Activated CD8-positive, alpha-beta memory T cell treated with anti-CD3 and anti-CD28 coated beads for 36 hours (primary cell): ENCODE results near the gene EDIL3. TPM values are rescaled to one million over a fixed set of nuclear protein-coding genes. Genes with fewer than 3 reads are reported as not detected.

Source experiments
- CTCF ChIA-PET: fragments of 350-600 bp; sonication (Branson Sonifier 250); formaldehyde crosslinking; loops from one replicate; lab custom pipeline; 2021; ENCODE audit warnings: antibody characterized with exemption; lab: Charles Lee
- POLR2A ChIA-PET: fragments of 350-600 bp; sonication (Branson Sonifier 250); formaldehyde crosslinking; loops from one replicate; lab custom pipeline; 2021; ENCODE audit warnings: antibody characterized with exemption; lab: Charles Lee
- total RNA-seq, 2 experiments: library from RNA; stranded (reverse); gene quantifications; one replicate each; pipeline ENCODE4 v1.2.3, GENCODE V29; 2021

EDIL3 gene
- total RNA-seq, 2 experiments from 2014 or later: not detected

- ChIA-PET POLR2A (no interaction called here), CTCF (no interaction called here)
These were observed 111.2 kb downstream of the EDIL3 start for GRCh38 chr5:84273517-84273883.

- ChIA-PET CTCF (no interaction called here), POLR2A (no interaction called here)
These were observed 111.7 kb downstream of the EDIL3 start for GRCh38 chr5:84272771-84273516.

GRCh38 chr5:84265739-84266550 is 118.7 kb downstream of the EDIL3 start:
- CTCF ChIA-PET: interaction anchor here (0.7 kb wide), 1 partner anchor 23 kb away, joined by 3 read pairs; no protein-coding TSS in a partner anchor
- POLR2A ChIA-PET: no interaction called here

- ChIA-PET POLR2A (no interaction called here), CTCF (interaction anchor here (0.7 kb wide), 1 partner anchor 22 kb away, joined by 3 read pairs; no protein-coding TSS in a partner anchor)
These were observed 119.5 kb downstream of the EDIL3 start for GRCh38 chr5:84265130-84265529.

- ChIA-PET POLR2A (no interaction called here), CTCF (no interaction called here)
These were observed 123.7 kb downstream of the EDIL3 start for GRCh38 chr5:84260939-84261338.

GRCh38 chr5:84260140-84260539 is 124.5 kb downstream of the EDIL3 start:
- ChIA-PET CTCF (interaction anchor here (1.3 kb wide), 1 partner anchor 14 kb away, joined by 4 read pairs; no protein-coding TSS in a partner anchor), POLR2A (no interaction called here)

GRCh38 chr5:84259283-84260045 is 125.2 kb downstream of the EDIL3 start:
- ChIA-PET POLR2A (no interaction called here), CTCF (interaction anchor here (1.3 kb wide), 1 partner anchor 13 kb away, joined by 4 read pairs; no protein-coding TSS in a partner anchor)

GRCh38 chr5:84257061-84257460 is 127.6 kb downstream of the EDIL3 start:
- CTCF ChIA-PET: no interaction called here
- POLR2A ChIA-PET: no interaction called here

- POLR2A ChIA-PET: no interaction called here
- CTCF ChIA-PET: no interaction called here
These were observed 129.4 kb downstream of the EDIL3 start for GRCh38 chr5:84255315-84255714.

GRCh38 chr5:84253946-84254345 is 130.7 kb downstream of the EDIL3 start:
- CTCF ChIA-PET: no interaction called here

GRCh38 chr5:84251503-84251902 is 133.2 kb downstream of the EDIL3 start:
- ChIA-PET POLR2A (no interaction called here), CTCF (no interaction called here)

More at GRCh38 chr5:84253946-84254345, 130.7 kb downstream of the EDIL3 start:
- POLR2A ChIA-PET: no interaction called here

GRCh38 chr5:84249918-84250630 is 134.6 kb downstream of the EDIL3 start:
- POLR2A ChIA-PET: no interaction called here
- CTCF ChIA-PET: no interaction called here

- ChIA-PET POLR2A (no interaction called here), CTCF (no interaction called here)
These were observed 136.7 kb downstream of the EDIL3 start for GRCh38 chr5:84248013-84248412.

GRCh38 chr5:84242286-84242685 is 142.4 kb downstream of the EDIL3 start:
- ChIA-PET CTCF (interaction anchor here (0.7 kb wide), 1 partner anchor 10 kb away, joined by 3 read pairs; no protein-coding TSS in a partner anchor), POLR2A (no interaction called here)

GRCh38 chr5:84239494-84239893 is 145.2 kb downstream of the EDIL3 start:
- CTCF ChIA-PET: no interaction called here
- POLR2A ChIA-PET: no interaction called here

GRCh38 chr5:84237126-84237525 is 147.6 kb downstream of the EDIL3 start:
- ChIA-PET POLR2A (no interaction called here), CTCF (no interaction called here)

GRCh38 chr5:84231433-84231832 is 153.2 kb downstream of the EDIL3 start:
- CTCF ChIA-PET: no interaction called here
- POLR2A ChIA-PET: no interaction called here

- ChIA-PET CTCF (no interaction called here), POLR2A (no interaction called here)
These were observed 155.6 kb downstream of the EDIL3 start for GRCh38 chr5:84229045-84229444.

GRCh38 chr5:84228266-84228665 is 156.4 kb downstream of the EDIL3 start:
- POLR2A ChIA-PET: no interaction called here
- CTCF ChIA-PET: no interaction called here
